ENCODE measurements around the gene BIRC2. TPM values are rescaled to one million over a fixed set of nuclear protein-coding genes. Genes with fewer than 3 reads are reported as not detected.

BIRC2 gene
- total RNA-seq, 1 experiment from 2014 or later = 28.2 TPM

GRCh38 chr11:102382384-102382783 lies 35.4 kb downstream of the BIRC2 start:
- Histone ChIP-seq H3K4me1 (ENCODE audit: insufficient read depth, low read length) (no peaks in the 10 kb centered on the region), H4K91ac (ENCODE audit: insufficient read length, low read depth, low read length) (no peak overlapping the region), H2BK20ac (ENCODE audit: low read depth, low read length, poor library complexity, severe bottlenecking) (no peak overlapping the region), H4K20me1 (ENCODE audit: control insufficient read depth, insufficient read depth, insufficient read length) (no peaks in the 10 kb centered on the region), H2BK5ac (ENCODE audit: insufficient read length, low read length) (no peak overlapping the region), H3K23ac (ENCODE audit: insufficient read length, low read depth, low read length) (no peak overlapping the region), H3K23me2 (ENCODE audit: insufficient read length, low read depth, low read length, poor library complexity, severe bottlenecking) (no peaks in the 10 kb centered on the region), H3K79me1 (ENCODE audit: insufficient read depth, low read depth, low read length, poor library complexity, severe bottlenecking) (no peaks in the 10 kb centered on the region), H3K14ac (ENCODE audit: insufficient read depth, low read length) (no peak overlapping the region), H2BK120ac (ENCODE audit: low read depth, low read length, poor library complexity, severe bottlenecking) (no peak overlapping the region), H3K27ac (ENCODE audit: insufficient read length, low read depth, low read length) (no peak overlapping the region), H3K27me3 (ENCODE audit: insufficient read depth, low read length) (no peaks in the 10 kb centered on the region), H3K56ac (ENCODE audit: insufficient read length, low read depth, low read length) (no peak overlapping the region), H3K18ac (ENCODE audit: insufficient read length, low read depth, low read length) (no peak overlapping the region), H3K79me2 (ENCODE audit: insufficient read depth, low read length) (no peaks in the 10 kb centered on the region), H3K4me2 (ENCODE audit: insufficient read depth, insufficient read length, low read length) (no peak overlapping the region), H2AFZ (ENCODE audit: low read length) (no peak overlapping the region), H3K4ac (ENCODE audit: low read depth, low read length) (no peak overlapping the region), H4K8ac (replicated peaks; ENCODE audit: insufficient read length, low read depth, low read length) (no peak overlapping the region), H2BK12ac (ENCODE audit: insufficient read length, low read depth, low read length) (no peak overlapping the region), H3K9me3 (ENCODE audit: control insufficient read depth, low read depth, low read length) (no peaks in the 10 kb centered on the region), H2AK5ac (ENCODE audit: insufficient read length, low read length) (no peak overlapping the region), H3K9ac (ENCODE audit: extremely low read depth, insufficient read length, low read length) (no peak overlapping the region), H3T11ph (ENCODE audit: low read length) (no peak overlapping the region), H4K5ac (ENCODE audit: insufficient read length, low read depth, low read length) (no peak overlapping the region), H2BK15ac (ENCODE audit: low read depth, low read length) (no peak overlapping the region)
- no peak overlapping the region for H3K4me3 Mint-ChIP-seq
- no peak overlapping the region for H3K27ac Mint-ChIP-seq
- H3K4me1 Mint-ChIP-seq = peaks cover 16 to 18% of the 10 kb centered on the region in 2 experiments
- no peak for DNase-seq
- H3K9me3 Mint-ChIP-seq = no peaks in the 10 kb centered on the region
- no peak for TF ChIP-seq CTCF (conservative IDR thresholded peaks at IDR 0.05)
- no CpG with 5 or more reads among the region's 3 CpGs for WGBS (ENCODE audit: extremely low coverage, insufficient read length, low lambda C conversion rate)
- H3K27me3 Mint-ChIP-seq (ENCODE audit: low read depth) = no peaks in the 10 kb centered on the region
- H3K36me3 Mint-ChIP-seq (ENCODE audit: insufficient read depth in 1 of 3, low read depth in 3 of 3) = peaks cover 5 to 45% (median 37%) of the 10 kb centered on the region in 3 experiments; a peak in 5 of 7 replicates
